Activated T-helper 9 cell treated with anti-CD3 and anti-CD28 coated beads, Interleukin-2, amount 50 U/mL, for 16 hours (primary cell): ENCODE data around the gene ARAP1.

ENCODE experiments used
- DNase-seq: peaks from one replicate; pipeline ENCODE4 v3.0.0-alpha.2; 2020; ENCODE audit warnings: low read depth

Gene ARAP1

DNA sequence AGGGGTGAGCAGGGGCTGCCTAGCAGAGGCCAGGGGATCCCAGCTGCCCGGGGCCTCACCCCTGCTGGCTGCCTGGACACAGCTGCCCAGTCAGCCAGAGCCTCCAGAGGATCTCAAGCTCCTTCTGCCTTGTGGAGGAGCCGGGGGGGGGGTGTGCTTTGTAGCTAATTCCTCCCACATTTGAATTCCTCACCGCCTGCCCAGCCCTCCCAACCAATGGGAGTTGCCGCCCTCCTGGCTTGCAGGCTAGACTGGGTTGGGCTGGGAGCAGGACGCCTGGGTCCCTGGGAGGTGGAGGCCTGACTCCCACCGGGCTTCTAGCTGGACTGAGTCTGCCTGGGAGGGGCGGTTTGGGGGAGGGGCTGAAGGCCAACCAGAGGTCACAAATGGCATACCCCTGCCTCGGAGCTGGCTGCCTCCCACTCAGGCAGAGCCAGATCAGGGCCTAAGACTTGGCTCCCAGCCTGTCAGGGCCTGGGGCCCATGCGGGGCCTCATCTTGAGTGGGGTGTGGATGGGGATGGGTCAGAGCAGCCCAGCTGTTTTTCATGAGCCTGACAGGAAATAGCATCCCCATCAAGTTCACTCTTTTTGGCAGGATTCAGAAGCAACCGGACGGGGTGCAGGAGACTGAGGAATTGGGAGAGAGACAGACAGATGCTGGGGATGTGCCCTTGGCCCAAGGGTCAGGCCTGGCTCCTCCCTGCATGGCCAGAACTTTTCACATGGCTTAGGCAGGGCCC lies 48.8 kb downstream of the ARAP1 start:
- DNase-seq = no peak

DNA sequence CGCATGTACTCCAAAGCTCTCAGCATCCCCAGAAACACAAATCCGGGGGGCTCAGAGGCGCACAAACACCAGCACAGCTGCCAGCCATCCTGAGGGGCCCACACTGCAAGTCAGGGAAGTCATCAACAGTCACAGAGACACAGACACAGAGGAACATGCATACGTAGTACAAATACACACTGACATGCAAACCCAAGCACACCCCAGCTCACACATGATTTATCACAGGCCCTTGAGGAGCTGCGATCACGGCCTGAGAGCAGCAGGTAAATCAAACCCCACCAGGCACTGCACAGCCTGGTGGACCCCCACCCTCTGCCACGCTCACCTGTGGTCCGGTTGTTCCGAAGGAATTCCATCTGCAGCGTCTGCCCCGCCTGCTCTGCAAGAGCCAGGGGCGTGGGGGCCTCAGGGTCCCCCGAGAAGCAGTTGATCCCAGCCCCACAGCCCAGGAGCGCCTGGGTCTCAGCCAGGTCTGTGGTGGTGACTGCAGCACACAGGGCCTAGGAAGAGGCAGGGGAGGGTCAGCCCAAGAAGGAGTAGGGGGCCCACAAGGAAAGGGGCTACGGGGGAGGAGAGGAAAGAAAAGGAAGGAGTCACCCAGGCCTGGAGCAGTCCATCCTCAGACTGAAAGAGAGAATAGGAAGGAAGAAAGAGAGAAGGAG lies 49.5 kb downstream of the ARAP1 start:
- DNase-seq = no peak

GRCh38 chr11:72702096-72702495 lies 50.1 kb downstream of the ARAP1 start:
- DNase-seq = no peak

GRCh38 chr11:72701466-72701865 lies 50.7 kb downstream of the ARAP1 start:
- no peak for DNase-seq

- DNase-seq = no peak
Observed at GRCh38 chr11:72700146-72700545, 52.1 kb downstream of the ARAP1 start.

GRCh38 chr11:72697814-72698213 lies 54.4 kb downstream of the ARAP1 start:
- DNase-seq = no peak

DNA sequence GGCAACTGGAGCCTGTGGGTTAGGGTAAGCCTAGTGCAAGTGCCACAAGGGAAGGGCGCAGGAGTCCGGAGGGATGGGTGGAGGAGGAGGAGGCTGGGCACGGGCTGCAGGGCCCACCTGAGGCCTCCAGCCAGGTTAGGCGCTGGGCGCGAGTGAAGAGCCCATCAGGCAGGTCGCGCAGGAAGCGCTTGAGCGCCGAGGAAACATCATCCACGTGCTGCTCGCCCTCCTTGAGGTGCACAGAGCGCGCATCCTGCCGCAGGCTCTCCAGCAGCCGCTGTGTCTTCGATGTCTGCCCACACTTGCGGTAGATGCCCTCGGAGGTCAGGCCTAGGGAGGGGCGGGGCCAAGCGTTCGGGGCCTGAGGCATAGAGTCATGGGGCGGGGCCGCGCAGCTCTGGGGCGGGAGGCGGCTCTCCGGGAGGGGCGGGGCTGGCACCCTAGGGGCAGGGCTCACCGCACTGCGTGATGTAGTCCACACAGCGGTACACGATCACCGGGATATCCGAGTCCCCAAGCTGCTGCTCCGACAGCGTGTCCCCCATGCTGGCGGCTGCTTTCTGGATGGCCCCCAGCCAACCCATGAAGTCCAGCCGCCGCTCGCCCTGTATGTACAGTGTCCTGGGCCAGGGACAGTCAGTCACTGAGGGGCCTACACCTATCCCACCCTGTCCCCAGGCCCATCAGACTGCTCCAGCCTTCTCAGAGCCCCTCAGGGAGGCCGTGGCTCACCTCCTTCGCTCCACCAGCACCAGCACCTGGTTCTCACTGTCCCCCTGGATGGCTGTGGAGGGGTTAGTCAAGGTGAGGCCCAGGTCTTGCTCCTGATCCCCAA lies 55.1 kb downstream of the ARAP1 start:
- DNase-seq = no peak

DNA sequence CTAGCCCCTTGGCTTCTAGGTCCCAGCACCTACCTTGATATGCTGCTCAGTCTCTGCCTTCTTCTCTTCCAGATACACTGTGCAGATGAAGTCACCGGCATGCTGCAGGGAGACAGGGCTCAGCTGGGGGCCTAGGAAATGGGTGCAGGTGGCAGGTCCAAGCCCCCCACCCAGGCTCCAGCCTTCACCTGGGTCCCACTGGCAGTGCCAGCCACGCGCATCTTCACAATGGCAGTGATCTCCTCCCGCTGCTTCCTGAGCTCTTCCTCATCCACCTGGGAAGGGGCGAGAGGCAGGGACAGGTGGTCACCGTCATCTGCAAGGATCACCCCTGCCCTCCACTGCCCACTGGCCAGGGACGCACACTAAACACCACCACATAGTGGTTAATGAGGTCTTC lies 56.9 kb downstream of the ARAP1 start:
- no peak for DNase-seq

DNA sequence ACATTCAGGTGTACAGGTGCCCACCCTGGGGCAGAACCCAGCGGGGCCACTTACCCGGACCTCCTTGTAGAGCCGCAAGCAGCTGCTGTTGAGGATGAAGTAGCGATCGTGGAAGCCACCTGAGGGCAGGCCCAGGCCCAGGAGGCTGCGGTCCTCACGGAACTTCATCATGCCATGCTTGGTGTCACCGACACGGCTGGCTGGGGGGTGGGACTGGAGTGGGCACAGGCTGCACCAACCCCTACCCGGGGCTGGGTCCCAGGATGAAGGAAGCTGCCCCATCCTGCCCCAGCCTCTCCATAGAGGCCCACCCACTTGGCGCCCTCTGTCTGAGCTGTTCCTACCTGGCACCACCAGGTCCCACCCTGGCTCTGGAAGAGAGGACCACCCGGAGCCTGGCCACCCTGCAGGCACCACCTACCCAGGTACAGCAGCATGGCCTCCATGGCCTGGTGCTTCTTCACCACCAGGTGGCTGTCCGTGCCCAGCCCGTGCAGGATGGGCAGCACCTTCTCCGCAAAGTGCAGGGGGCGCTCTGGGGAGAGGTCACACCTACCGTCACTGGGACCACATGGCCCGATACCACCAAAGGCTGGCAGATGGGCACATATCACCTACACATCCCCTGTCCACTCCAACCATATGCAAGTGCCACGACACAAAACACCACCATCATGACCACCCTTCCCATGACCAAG lies 58.8 kb downstream of the ARAP1 start:
- no peak for DNase-seq

- no peak for DNase-seq
Observed at GRCh38 chr11:72692498-72693237, 59.5 kb downstream of the ARAP1 start.

GRCh38 chr11:72690166-72690565 lies 62.0 kb downstream of the ARAP1 start:
- no peak for DNase-seq

DNA sequence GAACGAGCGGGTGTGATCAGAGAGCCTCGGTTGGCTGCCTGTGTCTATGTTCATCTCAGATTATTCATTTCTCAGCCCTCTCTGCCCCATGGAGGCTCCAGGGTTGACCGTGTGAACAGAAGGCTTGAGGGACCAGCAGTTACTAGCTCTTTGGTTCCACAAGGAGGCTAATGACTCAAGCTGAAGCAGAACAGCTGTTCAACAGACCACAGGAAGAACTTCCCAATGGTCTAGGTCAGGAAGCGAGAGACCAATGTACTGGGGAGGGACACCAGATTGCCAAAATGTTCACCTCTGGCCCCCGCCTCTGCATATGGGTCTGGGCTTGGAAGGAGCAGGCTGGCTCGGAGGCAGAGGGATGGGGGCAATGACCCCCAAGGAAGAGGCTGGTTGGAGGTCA lies 63.3 kb downstream of the ARAP1 start:
- no peak for DNase-seq

DNA sequence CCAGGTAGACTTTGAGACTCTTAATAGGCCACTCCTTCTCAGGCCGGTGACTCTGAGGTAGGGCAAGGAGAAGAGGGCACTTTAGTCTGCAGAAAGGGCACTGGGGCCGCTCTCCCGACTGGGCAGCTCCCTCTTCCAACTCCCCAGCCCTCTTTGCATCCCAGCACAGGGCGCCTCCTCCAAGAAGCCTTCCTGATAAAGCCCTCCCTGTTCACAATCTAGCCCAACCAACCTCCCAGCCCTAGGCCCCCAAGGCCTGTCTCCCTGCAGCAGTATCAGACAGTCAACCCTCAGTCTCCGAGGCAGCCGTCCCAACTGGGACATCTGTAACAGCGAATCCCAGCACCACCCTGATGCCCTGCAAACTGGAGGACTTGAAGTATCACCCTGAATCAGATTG lies 63.7 kb downstream of the ARAP1 start:
- no peak for DNase-seq

- no peak for DNase-seq
Observed at GRCh38 chr11:72687326-72687725, 64.9 kb downstream of the ARAP1 start.

DNA sequence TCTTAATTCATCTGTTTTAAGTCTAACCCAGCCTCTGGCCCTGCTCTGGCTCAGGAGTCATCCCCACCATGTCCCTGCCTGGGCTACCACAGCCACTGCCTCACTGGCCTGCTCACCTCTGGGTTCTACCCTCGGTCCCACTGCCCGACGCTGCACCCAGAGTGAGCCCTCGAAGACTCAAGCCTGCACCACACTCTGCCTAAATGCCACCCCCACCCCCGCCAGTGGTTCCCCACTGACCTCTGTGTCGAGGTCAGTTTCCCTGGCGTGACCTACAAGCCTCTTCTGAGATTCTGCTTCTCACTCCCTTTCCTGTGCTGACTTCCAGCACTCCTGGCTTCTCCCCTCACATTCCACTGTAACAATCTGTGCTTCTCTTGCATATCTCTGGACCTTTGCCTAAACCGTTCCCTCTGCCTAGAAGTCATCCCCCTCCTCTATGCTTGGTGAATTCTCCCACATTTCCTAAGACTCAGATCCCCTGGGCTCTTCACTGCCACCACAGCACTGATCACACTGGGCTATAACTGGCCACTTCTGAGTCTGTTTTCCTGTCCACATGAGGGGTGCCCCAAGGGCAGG lies 65.5 kb downstream of the ARAP1 start:
- DNase-seq = no peak

GRCh38 chr11:72685560-72686480 lies 66.4 kb downstream of the ARAP1 start:
- DNase-seq = no peak

- DNase-seq = no peak
Observed at GRCh38 chr11:72684236-72684912, 67.8 kb downstream of the ARAP1 start.

GRCh38 chr11:72683782-72684200 lies 68.4 kb downstream of the ARAP1 start:
- DNase-seq = peak; percentile 52

DNA sequence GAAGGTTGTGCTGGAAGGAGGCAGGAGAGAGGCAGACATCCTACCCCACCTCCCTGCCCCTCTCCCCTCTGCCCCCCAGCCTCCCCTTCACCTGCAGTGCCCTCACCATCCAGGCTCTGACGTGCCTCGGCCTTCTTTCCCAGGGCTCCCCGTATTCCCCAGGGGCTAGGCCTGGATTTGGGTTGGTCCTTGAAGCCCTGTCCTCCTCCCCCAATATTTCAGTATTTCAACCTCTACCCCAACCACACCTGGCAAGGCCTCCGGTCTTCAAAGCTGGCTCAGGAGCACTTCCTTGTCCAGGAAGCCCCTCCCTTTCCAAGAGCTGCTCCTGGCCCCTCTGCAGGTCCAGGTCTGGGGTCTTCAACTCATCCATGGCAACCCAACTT lies 69.4 kb downstream of the ARAP1 start:
- no peak for DNase-seq
